Measurements from ENCODE around the gene MARK3. TPM values are rescaled to one million over a fixed set of nuclear protein-coding genes. Genes with fewer than 3 reads are reported as not detected.

The MARK3 gene
- total RNA-seq, 1 donor from 2014 or later = 124 TPM

- peaks cover 12% of the 10 kb centered on the region for H3K4me1 Mint-ChIP-seq (ENCODE audit: low read depth, unreplicated experiment)
- FAIRE-seq = no peak
- H2AFZ ChIP-seq (ENCODE audit: low read depth, low read length) = no peak overlapping the region
Measured at GRCh38 chr14:103360548-103360947, 24.7 kb upstream of the MARK3 start.

GRCh38 chr14:103361867-103362266 lies 23.3 kb upstream of the MARK3 start:
- peak overlapping the region; percentile 6 for H3K9ac ChIP-seq (ENCODE audit: low read length)
- H3K4me1 Mint-ChIP-seq (ENCODE audit: low read depth, unreplicated experiment) = peaks cover 12% of the 10 kb centered on the region
- H2AFZ ChIP-seq (ENCODE audit: low read depth, low read length) = peak overlapping the region; percentile 35
- H3K4me3 ChIP-seq (ENCODE audit: insufficient read depth, low read depth, low read length) = no peak overlapping the region
- peaks cover 33% of the 10 kb centered on the region for H3K9me3 Mint-ChIP-seq (ENCODE audit: unreplicated experiment)
- H3K27me3 ChIP-seq (ENCODE audit: insufficient read depth, low read length) = no peaks in the 10 kb centered on the region
- no peak overlapping the region for H3K4me3 Mint-ChIP-seq (ENCODE audit: unreplicated experiment)
- H3K9me3 ChIP-seq (ENCODE audit: insufficient read depth, low read depth, low read length) = peaks cover 4% of the 10 kb centered on the region
- no peaks in the 10 kb centered on the region for H4K20me1 ChIP-seq (ENCODE audit: insufficient read depth, low read length)
- DNase-seq (ENCODE audit: low read depth) = peak; percentile 96
- no peaks in the 10 kb centered on the region for H3K27me3 Mint-ChIP-seq (ENCODE audit: low read depth, unreplicated experiment)
- peak; percentile 89 for FAIRE-seq
- TF ChIP-seq EZH2 (IDR thresholded peaks at IDR 0.05; ENCODE audit: insufficient read depth, low read length) (no peak), CTCF (IDR thresholded peaks at IDR 0.05; ENCODE audit: insufficient read depth, low read depth, low read length) (no peak)
- H3K36me3 Mint-ChIP-seq (ENCODE audit: low read depth, unreplicated experiment) = peaks cover 8% of the 10 kb centered on the region
- H3K4me2 ChIP-seq (ENCODE audit: low read length) = peak overlapping the region; percentile 47
- peak overlapping the region; percentile 98 for H3K27ac Mint-ChIP-seq (ENCODE audit: unreplicated experiment)
- H3K27ac ChIP-seq (ENCODE audit: low read depth, low read length) = peak overlapping the region; percentile 73
- H3K4me1 ChIP-seq (ENCODE audit: insufficient read depth, low read length) = peaks cover 10% of the 10 kb centered on the region
- H3K79me2 ChIP-seq (ENCODE audit: insufficient read depth, low read length) = no peaks in the 10 kb centered on the region
- H3K36me3 ChIP-seq (ENCODE audit: insufficient read depth, low read length) = no peaks in the 10 kb centered on the region

More at GRCh38 chr14:103360548-103360947, 24.7 kb upstream of the MARK3 start:
- no peaks in the 10 kb centered on the region for H3K36me3 ChIP-seq (ENCODE audit: insufficient read depth, low read length)
- H3K27me3 ChIP-seq (ENCODE audit: insufficient read depth, low read length) = no peaks in the 10 kb centered on the region
- H3K4me1 ChIP-seq (ENCODE audit: insufficient read depth, low read length) = peaks cover 10% of the 10 kb centered on the region
- H3K4me2 ChIP-seq (ENCODE audit: low read length) = no peak overlapping the region
- H3K79me2 ChIP-seq (ENCODE audit: insufficient read depth, low read length) = no peaks in the 10 kb centered on the region
- no peaks in the 10 kb centered on the region for H4K20me1 ChIP-seq (ENCODE audit: insufficient read depth, low read length)
- Mint-ChIP-seq H3K27ac (ENCODE audit: unreplicated experiment) (no peak overlapping the region), H3K27me3 (ENCODE audit: low read depth, unreplicated experiment) (no peaks in the 10 kb centered on the region), H3K36me3 (ENCODE audit: low read depth, unreplicated experiment) (peaks cover 8% of the 10 kb centered on the region), H3K9me3 (ENCODE audit: unreplicated experiment) (peaks cover 33% of the 10 kb centered on the region), H3K4me3 (ENCODE audit: unreplicated experiment) (no peak overlapping the region)
- peaks cover 4% of the 10 kb centered on the region for H3K9me3 ChIP-seq (ENCODE audit: insufficient read depth, low read depth, low read length)
- no peak overlapping the region for H3K27ac ChIP-seq (ENCODE audit: low read depth, low read length)
- no peak overlapping the region for H3K9ac ChIP-seq (ENCODE audit: low read length)
- no peak for TF ChIP-seq CTCF (IDR thresholded peaks at IDR 0.05; ENCODE audit: insufficient read depth, low read depth, low read length)
- no peak for TF ChIP-seq EZH2 (IDR thresholded peaks at IDR 0.05; ENCODE audit: insufficient read depth, low read length)
- DNase-seq (ENCODE audit: low read depth) = no peak
- no peak overlapping the region for H3K4me3 ChIP-seq (ENCODE audit: insufficient read depth, low read depth, low read length)

DNA sequence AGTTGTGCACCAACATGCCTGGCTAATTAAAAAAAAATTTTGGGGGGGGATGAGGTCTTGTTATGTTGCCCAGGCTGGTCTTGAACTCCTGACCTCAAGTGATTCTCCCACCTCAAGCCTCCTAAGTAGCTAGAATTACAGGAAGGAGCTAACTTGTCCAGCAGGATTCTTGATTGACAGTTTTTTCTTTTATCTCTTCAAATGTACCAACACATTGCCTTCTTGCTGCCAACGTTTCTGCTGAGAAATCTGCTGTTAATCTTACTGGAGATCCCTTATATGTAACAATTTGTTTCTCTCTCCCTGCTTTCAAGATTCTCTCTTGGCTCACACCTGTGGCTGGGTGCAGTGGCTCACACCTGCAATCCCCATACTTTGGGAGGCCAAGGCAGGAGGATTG lies 22.4 kb upstream of the MARK3 start:
- H3K27me3 ChIP-seq (ENCODE audit: insufficient read depth, low read length) = no peaks in the 10 kb centered on the region
- no peak overlapping the region for H3K9ac ChIP-seq (ENCODE audit: low read length)
- no peak overlapping the region for H3K4me3 Mint-ChIP-seq (ENCODE audit: unreplicated experiment)
- DNase-seq (ENCODE audit: low read depth) (no peak), FAIRE-seq (no peak)
- H3K36me3 Mint-ChIP-seq (ENCODE audit: low read depth, unreplicated experiment) = peaks cover 8% of the 10 kb centered on the region
- H3K4me3 ChIP-seq (ENCODE audit: insufficient read depth, low read depth, low read length) = no peak overlapping the region
- no peak overlapping the region for H2AFZ ChIP-seq (ENCODE audit: low read depth, low read length)
- H3K9me3 Mint-ChIP-seq (ENCODE audit: unreplicated experiment) = peaks cover 33% of the 10 kb centered on the region
- H3K4me2 ChIP-seq (ENCODE audit: low read length) = no peak overlapping the region
- H4K20me1 ChIP-seq (ENCODE audit: insufficient read depth, low read length) = no peaks in the 10 kb centered on the region
- H3K9me3 ChIP-seq (ENCODE audit: insufficient read depth, low read depth, low read length) = peaks cover 4% of the 10 kb centered on the region
- no peaks in the 10 kb centered on the region for H3K36me3 ChIP-seq (ENCODE audit: insufficient read depth, low read length)
- H3K4me1 ChIP-seq (ENCODE audit: insufficient read depth, low read length) = peaks cover 10% of the 10 kb centered on the region
- no peaks in the 10 kb centered on the region for H3K27me3 Mint-ChIP-seq (ENCODE audit: low read depth, unreplicated experiment)
- H3K79me2 ChIP-seq (ENCODE audit: insufficient read depth, low read length) = no peaks in the 10 kb centered on the region
- H3K4me1 Mint-ChIP-seq (ENCODE audit: low read depth, unreplicated experiment) = peaks cover 8% of the 10 kb centered on the region
- H3K27ac ChIP-seq (ENCODE audit: low read depth, low read length) = peak overlapping the region; percentile 73
- TF ChIP-seq CTCF (IDR thresholded peaks at IDR 0.05; ENCODE audit: insufficient read depth, low read depth, low read length) (no peak), EZH2 (IDR thresholded peaks at IDR 0.05; ENCODE audit: insufficient read depth, low read length) (no peak)
- H3K27ac Mint-ChIP-seq (ENCODE audit: unreplicated experiment) = peak overlapping the region; percentile 98
